Mononuclear cell (primary cell): ENCODE data around the gene PPP4R3B. TPM values are rescaled to one million over a fixed set of nuclear protein-coding genes. Genes with fewer than 3 reads are reported as not detected.

Experiments used
- H3K27me3 ChIP-seq: 2 replicates; pipeline ENCODE4 v1.6.0; 2011; ENCODE audit warnings: low read length, control low read depth; ENCODE audit not compliant: insufficient read depth
- H3K4me1 ChIP-seq: 2 replicates; pipeline ENCODE4 v1.5.1; 2011; ENCODE audit warnings: mild to moderate bottlenecking, low read length, control low read depth; ENCODE audit not compliant: insufficient read depth
- H3K4me3 ChIP-seq: 2 replicates; pipeline ENCODE4 v1.5.1; 2011; ENCODE audit warnings: mild to moderate bottlenecking, low read length, moderate library complexity
- H3K9me3 ChIP-seq: 2 replicates; pipeline ENCODE4 v1.5.1; 2011; ENCODE audit warnings: low read depth, mild to moderate bottlenecking, control low read depth, low read length
- total RNA-seq: library from RNA; depleted of rRNA; stranded (reverse); fragments of >200 nt; gene quantifications from one replicate; pipeline ENCODE4 v1.2.3, GENCODE V29; 2012

The PPP4R3B gene
- 59.3 TPM for total RNA-seq

GRCh38 chr2:55617175-55618024, at the start of gene PPP4R3B:
TSS of gene PPP4R3B (minus strand) at chr2:55617622. CDS start at chr2:55617285, 337 bp downstream.
- H3K27me3 ChIP-seq: no peaks in the 10 kb centered on the region
- H3K4me1 ChIP-seq: peaks cover 44% of the 10 kb centered on the region
- no peaks in the 10 kb centered on the region for H3K9me3 ChIP-seq
- peak within 1 kb of the TSS; percentile 95 for H3K4me3 ChIP-seq

- no peaks in the 10 kb centered on the region for H3K9me3 ChIP-seq
- H3K4me3 ChIP-seq: no peak overlapping the region
- H3K4me1 ChIP-seq: no peaks in the 10 kb centered on the region
- no peaks in the 10 kb centered on the region for H3K27me3 ChIP-seq
Measured at GRCh38 chr2:55653255-55653654, 35.8 kb upstream of the PPP4R3B start.

GRCh38 chr2:55649211-55649610, 31.8 kb upstream of the PPP4R3B start:
- H3K4me1 ChIP-seq: no peaks in the 10 kb centered on the region
- no peaks in the 10 kb centered on the region for H3K27me3 ChIP-seq
- no peaks in the 10 kb centered on the region for H3K9me3 ChIP-seq
- H3K4me3 ChIP-seq: no peak overlapping the region

GRCh38 chr2:55636831-55637230, 19.4 kb upstream of the PPP4R3B start:
- no peaks in the 10 kb centered on the region for H3K9me3 ChIP-seq
- H3K4me1 ChIP-seq: no peaks in the 10 kb centered on the region
- no peaks in the 10 kb centered on the region for H3K27me3 ChIP-seq
- H3K4me3 ChIP-seq: no peak overlapping the region

- H3K4me3 ChIP-seq: no peak overlapping the region
- peaks cover 7% of the 10 kb centered on the region for H3K4me1 ChIP-seq
- H3K27me3 ChIP-seq: no peaks in the 10 kb centered on the region
- H3K9me3 ChIP-seq: no peaks in the 10 kb centered on the region
Measured at GRCh38 chr2:55628931-55629330, 11.5 kb upstream of the PPP4R3B start.

- no peaks in the 10 kb centered on the region for H3K27me3 ChIP-seq
- no peaks in the 10 kb centered on the region for H3K9me3 ChIP-seq
- H3K4me1 ChIP-seq: peaks cover 16% of the 10 kb centered on the region
- no peak overlapping the region for H3K4me3 ChIP-seq
Measured at GRCh38 chr2:55627915-55628314, 10.5 kb upstream of the PPP4R3B start.

- no peaks in the 10 kb centered on the region for H3K27me3 ChIP-seq
- peaks cover 52% of the 10 kb centered on the region for H3K4me1 ChIP-seq
- no peak overlapping the region for H3K4me3 ChIP-seq
- H3K9me3 ChIP-seq: no peaks in the 10 kb centered on the region
Measured at GRCh38 chr2:55621802-55622201, 4.4 kb upstream of the PPP4R3B start.

GRCh38 chr2:55620123-55620779, 2.8 kb upstream of the PPP4R3B start:
- H3K27me3 ChIP-seq: no peaks in the 10 kb centered on the region
- no peak overlapping the region for H3K4me3 ChIP-seq
- peaks cover 51% of the 10 kb centered on the region for H3K4me1 ChIP-seq
- no peaks in the 10 kb centered on the region for H3K9me3 ChIP-seq

- Histone ChIP-seq H3K27me3 (no peaks in the 10 kb centered on the region), H3K4me3 (peak overlapping the region; percentile 95), H3K4me1 (peaks cover 49% of the 10 kb centered on the region), H3K9me3 (no peaks in the 10 kb centered on the region)
Measured at GRCh38 chr2:55618275-55619055, 1.0 kb upstream of the PPP4R3B start.

- no peaks in the 10 kb centered on the region for H3K9me3 ChIP-seq
- H3K27me3 ChIP-seq: no peaks in the 10 kb centered on the region
- peak overlapping the region; percentile 95 for H3K4me3 ChIP-seq
- H3K4me1 ChIP-seq: peaks cover 45% of the 10 kb centered on the region
Measured at GRCh38 chr2:55618025-55618274, 528 bp upstream of the PPP4R3B start.

- Histone ChIP-seq H3K4me1 (peaks cover 37% of the 10 kb centered on the region), H3K4me3 (peak overlapping the region; percentile 95), H3K9me3 (no peaks in the 10 kb centered on the region), H3K27me3 (no peaks in the 10 kb centered on the region)
Measured at GRCh38 chr2:55616551-55617174, 759 bp downstream of the PPP4R3B start.

- Histone ChIP-seq H3K27me3 (no peaks in the 10 kb centered on the region), H3K4me1 (peaks cover 21% of the 10 kb centered on the region), H3K9me3 (no peaks in the 10 kb centered on the region), H3K4me3 (no peak overlapping the region)
Measured at GRCh38 chr2:55611997-55612396, 5.4 kb downstream of the PPP4R3B start.

- no peaks in the 10 kb centered on the region for H3K27me3 ChIP-seq
- no peak overlapping the region for H3K4me3 ChIP-seq
- no peaks in the 10 kb centered on the region for H3K9me3 ChIP-seq
- peaks cover 22% of the 10 kb centered on the region for H3K4me1 ChIP-seq
Measured at GRCh38 chr2:55610954-55611743, 6.3 kb downstream of the PPP4R3B start.

GRCh38 chr2:55609938-55610578, 7.4 kb downstream of the PPP4R3B start:
- H3K27me3 ChIP-seq: no peaks in the 10 kb centered on the region
- H3K4me1 ChIP-seq: peaks cover 17% of the 10 kb centered on the region
- H3K4me3 ChIP-seq: no peak overlapping the region
- no peaks in the 10 kb centered on the region for H3K9me3 ChIP-seq
